Measurements from ENCODE around the gene HNRNPL. TPM values are rescaled to one million over a fixed set of nuclear protein-coding genes. Genes with fewer than 3 reads are reported as not detected.

Gene HNRNPL
- total and polyA plus RNA-seq, 2 experiments from 2014 or later = 184 to 209 TPM

- WGBS (ENCODE audit: low lambda C conversion rate, missing lambda C conversion rate) = 94% methylated on average over 11 of the region's 11 CpGs
- no peak overlapping the region for H3K4me2 ChIP-seq
- peaks cover 17% of the 10 kb centered on the region for H3K36me3 ChIP-seq (replicated peaks; ENCODE audit: insufficient read depth, low read depth)
- TF ChIP-seq EZH2 (IDR thresholded peaks at IDR 0.05; ENCODE audit: borderline replicate concordance) (no peak), CTCF (IDR thresholded peaks at IDR 0.05; ENCODE audit: poor library complexity) (no peak), EZH2phosphoT487 (IDR thresholded peaks at IDR 0.05; ENCODE audit: low read depth, severe bottlenecking, unreplicated experiment) (no peak)
- no peak overlapping the region for H2AFZ ChIP-seq
- no peaks in the 10 kb centered on the region for H3K27me3 ChIP-seq
- H3K4me3 ChIP-seq = no peak overlapping the region
- peaks cover 93% of the 10 kb centered on the region for H3K79me2 ChIP-seq
- H3K9me3 ChIP-seq (ENCODE audit: low read depth) = no peaks in the 10 kb centered on the region
- H3K27ac ChIP-seq = no peak overlapping the region
- DNase-seq (ENCODE audit: low spot score) = no peak
- peaks cover 88% of the 10 kb centered on the region for H4K20me1 ChIP-seq (ENCODE audit: insufficient read depth, poor library complexity, severe bottlenecking)
- H3K4me1 ChIP-seq (ENCODE audit: insufficient read depth) = peaks cover 13% of the 10 kb centered on the region
- no peaks in the 10 kb centered on the region for H3K9me2 ChIP-seq (replicated peaks; ENCODE audit: insufficient read depth)
These were observed 5.6 kb downstream of the HNRNPL start for GRCh38 chr19:38844093-38844686.

GRCh38 chr19:38843175-38843758, 6.5 kb downstream of the HNRNPL start:
- Histone ChIP-seq H3K27me3 (no peaks in the 10 kb centered on the region), H3K4me3 (no peak overlapping the region), H3K36me3 (replicated peaks; ENCODE audit: insufficient read depth, low read depth) (peaks cover 19% of the 10 kb centered on the region), H3K4me1 (ENCODE audit: insufficient read depth) (peaks cover 16% of the 10 kb centered on the region), H3K79me2 (peaks cover 88% of the 10 kb centered on the region), H3K9me2 (replicated peaks; ENCODE audit: insufficient read depth) (no peaks in the 10 kb centered on the region), H2AFZ (no peak overlapping the region), H4K20me1 (ENCODE audit: insufficient read depth, poor library complexity, severe bottlenecking) (peaks cover 84% of the 10 kb centered on the region), H3K9me3 (ENCODE audit: low read depth) (no peaks in the 10 kb centered on the region), H3K27ac (no peak overlapping the region), H3K4me2 (no peak overlapping the region)
- WGBS (ENCODE audit: low lambda C conversion rate, missing lambda C conversion rate) = 98% methylated on average over 9 of the region's 9 CpGs
- TF ChIP-seq EZH2 (IDR thresholded peaks at IDR 0.05; ENCODE audit: borderline replicate concordance) = no peak
- no peak for TF ChIP-seq CTCF (IDR thresholded peaks at IDR 0.05; ENCODE audit: poor library complexity)
- no peak for TF ChIP-seq EZH2phosphoT487 (IDR thresholded peaks at IDR 0.05; ENCODE audit: low read depth, severe bottlenecking, unreplicated experiment)
- DNase-seq (ENCODE audit: low spot score) = no peak

- no peaks in the 10 kb centered on the region for H3K9me3 ChIP-seq (ENCODE audit: low read depth)
- peaks cover 19% of the 10 kb centered on the region for H3K36me3 ChIP-seq (replicated peaks; ENCODE audit: insufficient read depth, low read depth)
- no peaks in the 10 kb centered on the region for H3K9me2 ChIP-seq (replicated peaks; ENCODE audit: insufficient read depth)
- no peak overlapping the region for H3K4me3 ChIP-seq
- TF ChIP-seq EZH2phosphoT487 (IDR thresholded peaks at IDR 0.05; ENCODE audit: low read depth, severe bottlenecking, unreplicated experiment) (no peak), EZH2 (IDR thresholded peaks at IDR 0.05; ENCODE audit: borderline replicate concordance) (no peak), CTCF (IDR thresholded peaks at IDR 0.05; ENCODE audit: poor library complexity) (no peak)
- H3K4me2 ChIP-seq = no peak overlapping the region
- DNase-seq (ENCODE audit: low spot score) = no peak
- H2AFZ ChIP-seq = no peak overlapping the region
- 95% methylated on average over 17 of the region's 17 CpGs for WGBS (ENCODE audit: low lambda C conversion rate, missing lambda C conversion rate)
- no peaks in the 10 kb centered on the region for H3K27me3 ChIP-seq
- H4K20me1 ChIP-seq (ENCODE audit: insufficient read depth, poor library complexity, severe bottlenecking) = peaks cover 78% of the 10 kb centered on the region
- peaks cover 21% of the 10 kb centered on the region for H3K4me1 ChIP-seq (ENCODE audit: insufficient read depth)
- no peak overlapping the region for H3K27ac ChIP-seq
- H3K79me2 ChIP-seq = peaks cover 81% of the 10 kb centered on the region
These were observed 7.2 kb downstream of the HNRNPL start for GRCh38 chr19:38842439-38843174.

Data from hepatocyte (in vitro differentiated cells).